COLO668 (cell line): ENCODE data around the gene PTCSC3.
"Not testable (repeated sequence)": the region's sequence is repeated elsewhere in the genome, so short reads cannot be mapped to it uniquely, and the experiment has no call there.

Source experiments
- DNase-seq: peaks from one replicate; lab custom pipeline; 2025; ENCODE audit not compliant: unreplicated experiment; lab: John Stamatoyannopoulos, UW

PTCSC3 gene

GRCh38 chr14:36174767-36175424 is 1.6 kb downstream of the PTCSC3 start:
- no peak for DNase-seq

GRCh38 chr14:36173161-36173560 is 3.4 kb downstream of the PTCSC3 start:
- no peak for DNase-seq

- no peak for DNase-seq
Observed at GRCh38 chr14:36171607-36172006, 4.9 kb downstream of the PTCSC3 start.

- DNase-seq: no peak
Observed at GRCh38 chr14:36167431-36167830, 9.1 kb downstream of the PTCSC3 start.

GRCh38 chr14:36163451-36163850 is 13.1 kb downstream of the PTCSC3 start:
- DNase-seq: no peak

- DNase-seq: no peak
Observed at GRCh38 chr14:36162267-36162666, 14.3 kb downstream of the PTCSC3 start.

GRCh38 chr14:36161776-36162175 is 14.7 kb downstream of the PTCSC3 start:
- DNase-seq: no peak

GRCh38 chr14:36151335-36151734 is 25.2 kb downstream of the PTCSC3 start:
- no peak for DNase-seq

- DNase-seq: no peak
Observed at GRCh38 chr14:36134038-36134437, 42.5 kb downstream of the PTCSC3 start.

- DNase-seq: no peak
Observed at GRCh38 chr14:36132826-36133225, 43.7 kb downstream of the PTCSC3 start.

GRCh38 chr14:36130186-36130585 is 46.3 kb downstream of the PTCSC3 start:
- no peak for DNase-seq

GRCh38 chr14:36129181-36129580 is 47.3 kb downstream of the PTCSC3 start:
- DNase-seq: peak; percentile 55

- peak; percentile 52 for DNase-seq
Observed at GRCh38 chr14:36113341-36113740, 63.2 kb downstream of the PTCSC3 start.

- no peak for DNase-seq
Observed at GRCh38 chr14:36111822-36112583, 64.5 kb downstream of the PTCSC3 start.

GRCh38 chr14:36105401-36105800 is 71.1 kb downstream of the PTCSC3 start:
- DNase-seq: peak; percentile 41

- DNase-seq: not testable (repeated sequence)
Observed at GRCh38 chr14:36104258-36104657, 72.3 kb downstream of the PTCSC3 start.

- no peak for DNase-seq
Observed at GRCh38 chr14:36099619-36100018, 76.9 kb downstream of the PTCSC3 start.

- no peak for DNase-seq
Observed at GRCh38 chr14:36097356-36097755, 79.2 kb downstream of the PTCSC3 start.

- DNase-seq: no peak
Observed at GRCh38 chr14:36096090-36096489, 80.4 kb downstream of the PTCSC3 start.

- DNase-seq: no peak
Observed at GRCh38 chr14:36094963-36095362, 81.6 kb downstream of the PTCSC3 start.

- DNase-seq: peak; percentile 61
Observed at GRCh38 chr14:36091096-36091495, 85.4 kb downstream of the PTCSC3 start.

GRCh38 chr14:36087411-36087810 is 89.1 kb downstream of the PTCSC3 start:
- DNase-seq: no peak
